ENCODE results near the gene TMEM238.

DNA sequence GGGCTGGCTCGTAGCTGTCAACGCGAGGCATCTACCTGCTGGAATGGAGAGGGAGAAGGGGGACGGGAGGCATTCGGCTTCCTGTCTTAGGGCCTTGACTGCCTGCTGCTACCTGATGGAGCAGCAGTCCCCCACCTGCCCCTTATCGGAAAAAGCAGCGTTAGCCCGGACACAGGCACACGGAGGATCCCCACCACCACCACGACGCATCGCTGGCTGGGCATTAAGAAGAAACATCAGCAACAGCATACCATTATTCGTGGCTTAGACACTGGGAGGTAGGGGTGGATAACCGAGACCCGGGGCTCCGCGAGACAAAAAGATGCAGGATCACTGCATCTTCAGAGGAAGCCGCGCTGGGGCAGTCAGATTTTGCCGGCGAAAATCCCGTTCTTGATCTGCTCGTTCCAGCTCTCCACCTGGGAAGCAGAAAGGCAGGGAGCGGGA is 30.7 kb downstream of the TMEM238 start:
- TF ChIP-seq, protein P1, sequence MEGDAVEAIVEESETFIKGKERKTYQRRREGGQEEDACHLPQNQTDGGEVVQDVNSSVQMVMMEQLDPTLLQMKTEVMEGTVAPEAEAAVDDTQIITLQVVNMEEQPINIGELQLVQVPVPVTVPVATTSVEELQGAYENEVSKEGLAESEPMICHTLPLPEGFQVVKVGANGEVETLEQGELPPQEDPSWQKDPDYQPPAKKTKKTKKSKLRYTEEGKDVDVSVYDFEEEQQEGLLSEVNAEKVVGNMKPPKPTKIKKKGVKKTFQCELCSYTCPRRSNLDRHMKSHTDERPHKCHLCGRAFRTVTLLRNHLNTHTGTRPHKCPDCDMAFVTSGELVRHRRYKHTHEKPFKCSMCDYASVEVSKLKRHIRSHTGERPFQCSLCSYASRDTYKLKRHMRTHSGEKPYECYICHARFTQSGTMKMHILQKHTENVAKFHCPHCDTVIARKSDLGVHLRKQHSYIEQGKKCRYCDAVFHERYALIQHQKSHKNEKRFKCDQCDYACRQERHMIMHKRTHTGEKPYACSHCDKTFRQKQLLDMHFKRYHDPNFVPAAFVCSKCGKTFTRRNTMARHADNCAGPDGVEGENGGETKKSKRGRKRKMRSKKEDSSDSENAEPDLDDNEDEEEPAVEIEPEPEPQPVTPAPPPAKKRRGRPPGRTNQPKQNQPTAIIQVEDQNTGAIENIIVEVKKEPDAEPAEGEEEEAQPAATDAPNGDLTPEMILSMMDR (IDR thresholded peaks at IDR 0.05) = no peak
- TF ChIP-seq, protein P2, sequence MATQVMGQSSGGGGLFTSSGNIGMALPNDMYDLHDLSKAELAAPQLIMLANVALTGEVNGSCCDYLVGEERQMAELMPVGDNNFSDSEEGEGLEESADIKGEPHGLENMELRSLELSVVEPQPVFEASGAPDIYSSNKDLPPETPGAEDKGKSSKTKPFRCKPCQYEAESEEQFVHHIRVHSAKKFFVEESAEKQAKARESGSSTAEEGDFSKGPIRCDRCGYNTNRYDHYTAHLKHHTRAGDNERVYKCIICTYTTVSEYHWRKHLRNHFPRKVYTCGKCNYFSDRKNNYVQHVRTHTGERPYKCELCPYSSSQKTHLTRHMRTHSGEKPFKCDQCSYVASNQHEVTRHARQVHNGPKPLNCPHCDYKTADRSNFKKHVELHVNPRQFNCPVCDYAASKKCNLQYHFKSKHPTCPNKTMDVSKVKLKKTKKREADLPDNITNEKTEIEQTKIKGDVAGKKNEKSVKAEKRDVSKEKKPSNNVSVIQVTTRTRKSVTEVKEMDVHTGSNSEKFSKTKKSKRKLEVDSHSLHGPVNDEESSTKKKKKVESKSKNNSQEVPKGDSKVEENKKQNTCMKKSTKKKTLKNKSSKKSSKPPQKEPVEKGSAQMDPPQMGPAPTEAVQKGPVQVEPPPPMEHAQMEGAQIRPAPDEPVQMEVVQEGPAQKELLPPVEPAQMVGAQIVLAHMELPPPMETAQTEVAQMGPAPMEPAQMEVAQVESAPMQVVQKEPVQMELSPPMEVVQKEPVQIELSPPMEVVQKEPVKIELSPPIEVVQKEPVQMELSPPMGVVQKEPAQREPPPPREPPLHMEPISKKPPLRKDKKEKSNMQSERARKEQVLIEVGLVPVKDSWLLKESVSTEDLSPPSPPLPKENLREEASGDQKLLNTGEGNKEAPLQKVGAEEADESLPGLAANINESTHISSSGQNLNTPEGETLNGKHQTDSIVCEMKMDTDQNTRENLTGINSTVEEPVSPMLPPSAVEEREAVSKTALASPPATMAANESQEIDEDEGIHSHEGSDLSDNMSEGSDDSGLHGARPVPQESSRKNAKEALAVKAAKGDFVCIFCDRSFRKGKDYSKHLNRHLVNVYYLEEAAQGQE (IDR thresholded peaks at IDR 0.05; ENCODE audit: insufficient read depth in 1 of 2, low read depth in 2 of 2, low read length in 1 of 2) = no peak
- TF ChIP-seq POLR2AphosphoS5 (IDR thresholded peaks at IDR 0.05; ENCODE audit: low read depth, low read length) = no peak
